OCI-LY3 (cell line): ENCODE measurements around the gene COPG1.

Experiments used
- H2AFZ ChIP-seq: fragments of 200-600, 300-600 bp; shearing (Covaris generic); 2 replicates; pipeline ENCODE4 v1.6.0; 2014; ENCODE audit warnings: antibody characterized with exemption, low read depth, low read length
- H3K27ac ChIP-seq: fragments of 200-600, 300-600 bp; sonication (generic); 2 replicates; pipeline ENCODE4 v1.5.1; 2014; ENCODE audit warnings: mild to moderate bottlenecking, low read length, moderate library complexity, mixed read lengths
- H3K27me3 ChIP-seq: fragments of 200-600, 300-600 bp; sonication (generic); 2 replicates; pipeline ENCODE4 v1.6.1; 2014; ENCODE audit warnings: low read depth, low read length, mixed read lengths
- H3K36me3 ChIP-seq: fragments of 200-600, 300-600 bp; sonication (generic); replicated peaks from 2 replicates; pipeline ENCODE3; 2014; ENCODE audit warnings: low read depth, low read length, mixed read lengths
- H3K4me1 ChIP-seq: fragments of 300-600, 200-600 bp; sonication (generic); 2 replicates; pipeline ENCODE4 v1.6.1; 2014; ENCODE audit warnings: low read length, mixed read lengths
- H3K4me2 ChIP-seq: fragments of 200-600, 300-600 bp; sonication (generic); 2 replicates; pipeline ENCODE4 v1.6.1; 2014; ENCODE audit warnings: low read length, mixed read lengths
- H3K4me3 ChIP-seq: fragments of 300-600, 200-600 bp; sonication (generic); 2 replicates; pipeline ENCODE4 v1.5.1; 2014; ENCODE audit warnings: antibody characterized with exemption, mild to moderate bottlenecking, low read length, moderate library complexity
- H3K79me2 ChIP-seq: fragments of 300-600, 200-600 bp; shearing (Covaris generic); 2 replicates; pipeline ENCODE4 v1.6.1; 2014; ENCODE audit warnings: mild to moderate bottlenecking, low read length, mixed read lengths
- H3K9ac ChIP-seq: fragments of 300-600, 200-600 bp; shearing (Covaris generic); 2 replicates; pipeline ENCODE4 v1.6.0; 2014; ENCODE audit warnings: mild to moderate bottlenecking, low read length, moderate library complexity
- H3K9me3 ChIP-seq: fragments of 200-600, 300-600 bp; shearing (Covaris generic); 2 replicates; pipeline ENCODE4 v1.6.1; 2014; ENCODE audit warnings: low read length, mixed read lengths; ENCODE audit not compliant: insufficient read depth
- H4K20me1 ChIP-seq: fragments of 200-600, 300-600 bp; sonication (generic); 2 replicates; pipeline ENCODE4 v1.6.1; 2016; ENCODE audit warnings: low read length, mixed read lengths; ENCODE audit not compliant: insufficient read depth
- CTCF ChIP-seq: fragments of 200-600, 300-600 bp; sonication (generic); IDR thresholded peaks from 2 replicates; pipeline ENCODE4 v1.5.1; 2014; ENCODE audit warnings: antibody characterized with exemption, low read length, low read depth
- EZH2phosphoT487 ChIP-seq: fragments of 200-600 bp; shearing (Covaris generic); IDR thresholded peaks from 2 replicates; pipeline ENCODE4 v1.6.1; 2018; ENCODE audit warnings: antibody characterized with exemption, mixed run types, low read depth

COPG1 gene

DNA sequence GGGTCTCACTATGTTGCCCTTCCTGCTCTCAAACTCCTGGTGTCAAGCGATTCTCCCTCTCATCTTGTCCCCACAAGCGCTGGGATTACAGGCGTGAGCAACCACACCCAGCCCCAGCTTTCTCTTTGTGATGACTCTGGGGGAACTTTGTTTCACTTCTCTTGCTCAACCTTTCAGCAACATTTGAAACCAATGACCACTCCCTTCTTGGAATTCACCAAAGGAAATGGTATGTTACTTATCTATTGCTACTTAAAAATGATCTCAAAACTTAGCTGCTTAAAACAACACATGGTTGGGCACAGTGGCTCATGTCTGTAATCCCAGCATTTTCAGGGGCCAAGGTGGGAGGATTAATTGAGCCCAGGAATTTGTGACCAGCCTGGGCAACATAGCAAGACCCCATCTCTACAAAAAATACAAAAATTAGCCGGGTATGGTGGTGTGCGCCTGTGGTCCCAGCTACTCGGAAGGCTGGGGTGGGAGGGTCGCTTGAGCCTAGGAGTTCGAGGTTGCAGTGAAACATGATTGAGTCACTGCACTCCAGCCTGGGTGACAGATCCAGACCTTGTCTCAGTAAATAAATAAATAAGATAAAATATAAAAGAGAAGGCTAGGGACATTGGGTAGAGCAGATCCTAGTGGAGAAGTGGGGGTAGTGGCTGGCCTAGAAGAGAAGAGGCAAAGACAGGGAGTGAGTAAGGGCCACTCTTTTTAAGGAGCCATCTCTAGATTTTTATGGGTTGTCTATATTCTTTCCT is 10.3 kb upstream of the COPG1 start:
- Histone ChIP-seq H3K27me3 (no peaks in the 10 kb centered on the region), H3K79me2 (no peaks in the 10 kb centered on the region), H3K4me1 (peaks cover 15% of the 10 kb centered on the region), H3K4me2 (peak overlapping the region; percentile 21; the same call in 1 of the 2 replicates), H3K9ac (no peak overlapping the region), H3K4me3 (no peak overlapping the region), H2AFZ (no peak overlapping the region), H4K20me1 (no peaks in the 10 kb centered on the region), H3K36me3 (no peaks in the 10 kb centered on the region), H3K9me3 (no peaks in the 10 kb centered on the region), H3K27ac (no peak overlapping the region)
- no peak for TF ChIP-seq EZH2phosphoT487
- TF ChIP-seq CTCF, result no peak

DNA sequence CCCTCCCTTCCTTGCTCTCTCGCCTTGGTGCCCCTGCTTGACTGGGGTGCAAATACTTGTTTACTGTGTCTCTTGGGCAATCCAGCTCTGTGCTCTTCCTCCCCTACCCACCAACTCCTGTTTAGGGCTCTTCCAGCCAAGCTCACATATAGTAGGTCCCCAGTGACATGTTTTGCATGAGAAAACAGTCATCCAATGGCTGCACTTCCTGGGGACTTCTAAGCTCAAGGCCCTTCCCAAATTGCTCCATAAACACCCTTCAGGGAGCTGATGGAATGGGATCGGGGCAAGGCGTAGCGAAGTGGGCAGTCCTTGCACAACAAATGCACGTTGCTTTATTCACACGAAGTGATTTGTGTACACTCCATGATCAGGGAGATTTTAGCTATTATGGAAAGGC is 9.4 kb upstream of the COPG1 start:
- Histone ChIP-seq H3K4me1 (peaks cover 6% of the 10 kb centered on the region; the same call in 1 of the 2 replicates), H3K27ac (no peak overlapping the region), H3K9me3 (no peaks in the 10 kb centered on the region), H3K9ac (no peak overlapping the region), H2AFZ (no peak overlapping the region), H3K27me3 (no peaks in the 10 kb centered on the region), H3K79me2 (no peaks in the 10 kb centered on the region), H3K36me3 (no peaks in the 10 kb centered on the region), H3K4me3 (no peak overlapping the region), H3K4me2 (no peak overlapping the region), H4K20me1 (no peaks in the 10 kb centered on the region)
- no peak for TF ChIP-seq EZH2phosphoT487
- no peak for TF ChIP-seq CTCF

- Histone ChIP-seq H4K20me1 (0 out of 2 replicates have a peak, but pooled peaks cover 2% of the 10 kb centered on the region), H2AFZ (no peak overlapping the region), H3K36me3 (no peaks in the 10 kb centered on the region), H3K27me3 (no peaks in the 10 kb centered on the region), H3K79me2 (0 out of 2 replicates have a peak, but pooled peaks cover 2% of the 10 kb centered on the region), H3K9me3 (no peaks in the 10 kb centered on the region), H3K4me2 (no peak overlapping the region), H3K27ac (no peak overlapping the region), H3K4me1 (peaks cover 9% of the 10 kb centered on the region), H3K9ac (no peak overlapping the region), H3K4me3 (no peak overlapping the region)
- TF ChIP-seq CTCF (no peak), EZH2phosphoT487 (no peak)
Observed at GRCh38 chr3:129240436-129240835, 9.0 kb upstream of the COPG1 start.

GRCh38 chr3:129245141-129245540 is 4.3 kb upstream of the COPG1 start:
- Histone ChIP-seq H3K79me2 (peaks cover 25% of the 10 kb centered on the region), H3K36me3 (no peaks in the 10 kb centered on the region), H3K27ac (no peak overlapping the region), H3K4me2 (peak overlapping the region; percentile 46), H3K4me3 (no peak overlapping the region), H3K9ac (no peak overlapping the region), H2AFZ (no peak overlapping the region), H4K20me1 (0 out of 2 replicates have a peak, but pooled peaks cover 4% of the 10 kb centered on the region), H3K9me3 (no peaks in the 10 kb centered on the region), H3K4me1 (peaks cover 12% of the 10 kb centered on the region), H3K27me3 (no peaks in the 10 kb centered on the region)
- TF ChIP-seq EZH2phosphoT487, result no peak
- TF ChIP-seq CTCF, result no peak
